Stimulated activated CD8-positive, alpha-beta memory T cell treated with anti-CD3 and anti-CD28 coated beads, Interleukin-15, amount 100 ng/mL, for 1 hour (primary cell): ENCODE data around the gene PCSK1.
"Not testable (repeated sequence)": the region's sequence is repeated elsewhere in the genome, so short reads cannot be mapped to it uniquely, and the experiment has no call there.

ENCODE experiments used
- DNase-seq: peaks from one replicate; pipeline ENCODE4 v3.0.0-alpha.2; 2020; ENCODE audit warnings: low read depth

Gene PCSK1

DNA sequence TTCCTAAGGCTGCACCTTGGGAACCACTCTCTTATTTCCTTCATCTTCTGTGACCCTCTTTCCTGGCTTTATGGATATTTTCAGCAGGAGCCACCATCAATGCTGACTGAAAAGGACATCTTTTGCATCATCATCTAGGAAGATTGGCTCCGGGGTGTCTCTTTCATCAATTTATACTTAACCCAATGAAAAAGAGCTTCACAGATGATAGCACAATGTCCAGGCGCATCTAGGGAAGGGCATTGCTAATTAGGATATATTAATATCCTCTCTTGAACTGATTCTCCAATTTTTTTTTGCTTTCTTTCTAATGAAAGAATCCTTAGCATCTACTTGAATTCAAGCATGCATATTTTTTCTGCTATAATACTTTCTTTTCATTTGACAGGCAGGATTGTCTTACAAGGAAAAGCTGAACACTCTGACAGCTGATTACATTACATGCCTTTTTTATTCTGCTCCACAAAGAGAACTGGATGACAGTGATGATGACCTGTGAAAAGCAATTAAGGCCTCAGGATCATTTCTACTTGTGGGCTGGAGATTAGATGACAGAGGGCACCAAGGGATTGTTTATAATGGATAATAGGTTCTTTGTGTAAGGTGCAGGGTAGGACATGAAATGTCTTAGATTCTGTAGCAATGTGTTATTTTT lies 60.2 kb downstream of the PCSK1 start:
- DNase-seq, result no peak

DNA sequence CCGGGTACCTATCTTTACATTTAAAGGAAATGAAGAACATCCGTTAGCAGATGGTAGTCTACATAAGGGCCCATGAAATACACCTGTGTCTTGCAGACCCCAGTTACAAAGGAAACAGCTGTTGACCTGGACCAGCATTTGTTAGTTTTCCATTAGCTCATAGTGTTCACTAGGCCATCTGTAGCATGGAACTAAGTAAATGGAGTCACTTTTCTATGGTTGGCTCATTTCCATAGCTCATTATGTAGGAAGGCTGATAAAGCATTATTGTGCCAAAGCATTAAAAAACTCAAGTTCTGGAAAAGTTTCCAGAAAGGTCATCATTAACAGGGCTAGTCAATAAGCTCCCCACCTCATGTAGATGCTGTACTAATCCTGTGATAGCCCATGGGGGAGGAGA lies 62.1 kb downstream of the PCSK1 start:
- DNase-seq, result no peak

DNA sequence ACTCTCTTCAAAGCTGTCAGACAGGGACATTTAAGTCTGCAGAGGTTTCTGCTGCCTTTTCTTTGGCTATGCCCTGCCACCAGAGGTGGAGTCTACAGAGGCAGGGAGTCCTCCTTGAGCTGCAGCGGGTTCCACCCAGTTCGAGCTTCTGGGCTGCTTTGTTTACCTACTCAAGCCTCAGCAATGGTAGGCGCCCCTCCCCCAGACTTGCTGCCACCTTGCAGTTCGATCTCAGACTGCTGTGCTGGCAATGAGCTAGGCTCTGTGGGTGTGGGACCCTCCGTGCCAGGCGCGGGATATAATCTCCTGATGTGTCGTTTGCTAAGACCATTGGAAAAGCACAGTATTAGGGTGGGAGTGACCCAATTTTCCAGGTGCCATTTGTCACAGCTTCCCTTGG lies 65.7 kb downstream of the PCSK1 start:
- DNase-seq, result not testable (repeated sequence)

DNA sequence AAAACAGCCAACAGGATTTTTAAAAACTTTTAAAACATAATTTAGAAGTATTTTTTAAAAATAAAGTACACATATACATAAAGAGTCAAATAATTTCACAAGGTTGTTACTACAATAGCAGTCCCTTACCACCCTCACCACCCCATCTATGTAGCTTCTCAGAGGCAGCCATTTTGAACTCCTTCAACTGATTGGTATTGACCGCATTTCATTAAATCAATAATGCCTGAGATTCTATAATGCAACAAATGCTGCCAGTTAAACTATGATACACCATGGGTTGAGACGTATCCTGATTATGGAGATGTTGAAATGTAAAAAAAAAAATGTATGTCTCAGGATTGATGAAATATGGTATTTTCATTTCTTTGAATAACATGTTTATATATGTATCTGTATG lies 78.8 kb downstream of the PCSK1 start:
- no peak for DNase-seq

DNA sequence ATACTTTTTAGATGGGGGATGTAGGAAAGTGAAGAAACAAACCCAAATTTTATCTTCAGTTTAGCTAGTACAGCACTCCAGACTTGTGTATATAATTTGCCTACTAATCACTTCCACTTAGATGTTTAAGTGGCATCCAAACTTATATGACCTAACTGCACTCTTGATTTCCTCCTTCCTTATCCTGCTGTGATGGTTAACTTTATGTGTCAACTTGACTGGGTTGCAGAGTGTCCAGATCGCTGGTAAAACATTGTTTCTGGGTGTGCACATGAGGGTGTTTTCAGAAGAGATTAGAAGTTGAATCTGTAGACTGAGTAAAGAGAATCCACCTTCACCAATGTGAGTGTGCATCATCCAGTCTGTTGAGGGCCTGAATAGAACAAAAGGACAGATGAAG lies 79.8 kb downstream of the PCSK1 start:
- no peak for DNase-seq

DNA sequence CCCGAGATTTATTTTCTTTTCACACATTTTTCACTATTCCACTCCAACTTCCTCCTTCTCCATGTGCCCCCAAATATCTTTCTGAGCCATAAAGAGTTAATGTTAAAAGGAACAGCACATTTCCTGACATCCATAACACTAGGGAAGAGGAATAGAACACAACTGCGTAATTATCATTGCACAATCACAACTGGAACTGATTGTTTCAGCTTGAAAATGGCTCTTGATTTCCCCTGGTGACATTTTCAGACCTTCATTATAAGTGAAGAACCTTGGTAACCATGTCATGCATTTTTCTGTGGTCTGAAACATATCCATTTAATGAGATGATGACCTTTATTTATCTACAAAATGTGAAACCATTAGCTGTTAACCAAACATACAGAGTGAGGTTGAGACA lies 82.4 kb downstream of the PCSK1 start:
- DNase-seq, result no peak

DNA sequence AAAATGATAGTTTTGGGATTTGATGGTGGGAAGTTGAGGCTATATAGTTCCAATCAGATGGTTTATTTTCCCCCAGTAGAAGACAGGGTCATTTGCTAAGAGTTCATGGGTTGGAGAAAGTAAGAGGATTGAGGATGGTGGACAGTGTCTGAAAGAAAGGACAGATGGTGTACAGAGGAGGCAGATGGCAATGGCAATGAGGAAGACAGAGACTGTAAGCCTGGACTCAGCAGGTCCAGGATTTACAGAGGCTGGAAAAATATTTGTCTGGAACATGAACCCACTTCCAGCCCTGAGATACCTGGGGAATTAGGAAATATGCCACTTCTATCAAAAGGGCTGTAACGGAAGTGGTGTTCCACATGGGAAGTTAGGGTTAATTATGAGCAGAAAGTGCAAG lies 84.5 kb downstream of the PCSK1 start:
- DNase-seq, result no peak

DNA sequence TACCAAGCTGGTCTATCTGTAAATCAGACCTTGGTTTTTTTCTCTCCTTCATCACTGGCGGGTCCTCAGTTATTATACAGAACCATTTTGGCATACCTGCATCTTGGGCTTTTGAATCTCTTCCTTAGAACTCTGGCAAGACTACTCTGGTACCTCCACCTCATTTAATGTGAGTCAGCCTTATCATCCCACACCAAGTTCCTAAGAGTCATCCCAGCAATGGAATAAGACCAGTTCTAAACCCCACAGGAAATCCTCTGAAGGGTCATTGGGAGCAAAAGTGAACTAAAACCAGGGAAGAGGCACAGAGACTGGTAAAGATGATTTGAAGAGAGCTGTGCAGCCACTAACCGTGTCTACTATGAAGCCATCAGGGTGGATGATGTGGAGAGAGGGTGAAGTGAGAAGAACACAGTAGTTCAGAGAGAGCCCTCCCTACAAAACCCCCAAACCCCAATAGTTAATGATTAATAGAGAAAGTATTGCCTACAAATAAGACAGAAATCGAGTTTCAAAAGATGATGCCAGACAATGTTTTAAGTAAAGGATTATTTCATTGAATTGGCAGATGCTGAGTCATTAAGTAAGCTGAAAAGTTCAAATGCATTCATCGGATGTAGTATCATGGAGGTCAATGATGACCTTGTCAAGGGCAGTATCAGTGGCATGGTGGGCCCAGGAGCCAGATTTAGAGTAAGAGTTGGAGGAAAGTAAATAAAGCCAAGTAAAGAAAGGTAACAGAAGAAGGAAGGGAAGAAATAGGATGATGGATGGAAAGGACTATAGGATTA lies 85.4 kb downstream of the PCSK1 start:
- DNase-seq, result no peak

DNA sequence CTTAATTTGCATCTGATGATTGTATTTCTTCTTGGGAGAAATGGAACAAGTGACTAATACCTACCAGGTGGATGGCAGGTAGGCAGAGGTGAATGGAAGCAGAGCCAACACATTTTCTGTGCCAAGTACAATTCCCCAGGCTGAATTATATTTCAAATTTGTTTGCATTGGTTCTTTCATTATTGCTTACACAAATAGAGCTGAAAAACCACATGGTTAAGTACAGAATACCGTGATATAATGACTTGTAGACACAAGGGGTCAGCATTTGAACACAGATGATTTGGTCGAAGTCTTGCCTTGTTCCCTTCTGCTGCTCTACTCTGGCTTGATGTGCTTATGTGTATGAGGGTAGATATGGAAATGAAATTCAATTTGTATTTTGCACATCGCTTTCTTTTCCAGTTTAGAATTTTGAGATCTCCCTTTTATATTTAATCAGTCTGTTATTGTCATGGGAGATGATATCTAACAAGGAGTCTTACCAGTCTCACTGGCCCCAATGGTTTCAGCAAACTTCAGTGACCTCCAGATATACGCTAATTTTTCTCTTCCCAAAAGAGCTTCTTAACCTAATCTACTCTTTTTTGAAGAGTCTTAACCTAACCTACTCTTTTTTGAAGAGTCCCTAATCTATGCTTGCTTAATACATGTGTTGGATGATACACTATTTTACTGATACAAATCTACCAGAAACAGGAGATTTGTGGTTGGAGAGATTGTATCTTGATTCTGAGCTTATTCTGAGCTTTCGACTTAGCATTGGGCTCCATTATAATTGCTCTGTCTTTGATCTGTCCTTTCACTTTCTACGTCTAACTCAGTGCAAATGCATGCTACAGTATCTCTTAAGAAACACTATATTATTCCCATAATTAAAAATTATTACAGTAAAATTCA lies 88.1 kb downstream of the PCSK1 start:
- no peak for DNase-seq

DNA sequence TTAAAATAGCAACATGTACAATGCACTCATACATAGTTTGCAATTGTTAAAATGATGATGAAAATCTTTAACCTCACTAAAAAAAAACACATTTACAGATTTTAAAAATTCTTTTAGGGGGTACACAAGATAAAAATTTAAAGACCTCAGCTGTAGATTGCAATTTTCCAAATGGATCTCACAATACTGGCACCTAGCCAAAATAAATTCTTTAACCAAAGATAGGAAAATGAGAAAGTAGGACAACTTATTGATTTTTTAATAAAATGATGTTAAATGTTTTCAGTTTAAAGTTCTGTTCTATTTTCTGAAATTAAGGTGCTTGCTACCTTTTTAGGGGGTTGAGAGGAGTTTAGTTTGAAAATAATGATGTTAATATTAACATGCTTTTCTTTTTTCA lies 90.0 kb downstream of the PCSK1 start:
- DNase-seq, result no peak

DNA sequence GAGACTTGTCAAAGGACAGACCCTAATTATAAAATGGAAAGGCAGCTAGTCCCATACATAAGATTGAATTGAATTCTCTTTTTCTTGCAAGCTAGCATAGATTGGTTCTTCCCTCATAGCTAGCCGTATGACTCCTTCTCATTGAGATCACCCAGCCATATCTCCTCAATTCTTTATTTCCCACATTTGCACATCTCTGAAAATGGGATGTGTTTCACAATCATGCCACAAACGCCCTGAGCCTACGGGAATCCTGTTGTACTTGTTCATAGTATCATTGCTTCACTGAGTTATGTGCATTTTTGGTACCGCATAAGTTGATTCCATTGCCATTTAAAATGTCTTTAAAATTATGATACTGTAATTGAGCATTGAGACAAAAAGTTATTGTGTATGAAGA lies 90.5 kb downstream of the PCSK1 start:
- DNase-seq, result no peak
